Activated CD4-positive, alpha-beta T cell treated with anti-CD3 and anti-CD28 coated beads for 36 hours (primary cell): ENCODE results near the gene YY1. TPM values are rescaled to one million over a fixed set of nuclear protein-coding genes. Genes with fewer than 3 reads are reported as not detected.

ENCODE experiments used
- ATAC-seq: fragments of 200-7000 bp; cut with Tn5 transposase; one replicate; pipeline ENCODE4 v1.10.0; 2021; ENCODE audit warnings: mild to moderate bottlenecking, moderate library complexity
- CTCF ChIA-PET: fragments of 350-600 bp; sonication (Branson Sonifier 250); formaldehyde crosslinking; loops from one replicate; lab custom pipeline; 2021; ENCODE audit warnings: antibody characterized with exemption; lab: Charles Lee
- POLR2A ChIA-PET: fragments of 350-600 bp; sonication (Branson Sonifier 250); formaldehyde crosslinking; loops from one replicate; lab custom pipeline; 2021; ENCODE audit warnings: antibody characterized with exemption, inconsistent platforms; lab: Charles Lee
- DNase-seq: peaks from one replicate; pipeline ENCODE4 v3.0.0-alpha.2; 2020
- H3K27ac Mint-ChIP-seq: one replicate; pipeline ENCODE4 v1.8.0; 2021; ENCODE audit warnings: mixed read lengths
- H3K27me3 Mint-ChIP-seq: one replicate; pipeline ENCODE4 v1.8.0; 2021; ENCODE audit warnings: mixed read lengths
- H3K36me3 Mint-ChIP-seq: one replicate; pipeline ENCODE4 v1.8.0; 2021; ENCODE audit warnings: low read depth, mixed read lengths
- H3K4me1 Mint-ChIP-seq: one replicate; pipeline ENCODE4 v1.8.0; 2021; ENCODE audit warnings: mixed read lengths
- H3K4me3 Mint-ChIP-seq: one replicate; pipeline ENCODE4 v1.8.0; 2021; ENCODE audit warnings: mild to moderate bottlenecking, moderate library complexity, mixed read lengths
- H3K9me3 Mint-ChIP-seq: one replicate; pipeline ENCODE4 v1.8.0; 2021; ENCODE audit warnings: low read depth, mixed read lengths
- intact Hi-C, 2 experiments: fragments of 100-400 bp; cut with DNase I in 1 of 2; cut with micrococcal nuclease in 1 of 2; formaldehyde crosslinking; loops; one replicate each; pipeline versions ENCODE4 v1.14.2 to v1.15.1; 2022 to 2024; cut with DNase I, micrococcal nuclease
- total RNA-seq, 2 experiments: library from RNA; stranded (reverse); gene quantifications; one replicate each; pipeline ENCODE4 v1.2.3, GENCODE V29; 2021

YY1 gene
- total RNA-seq, 2 experiments from 2014 or later = 99.7 to 104 TPM

DNA sequence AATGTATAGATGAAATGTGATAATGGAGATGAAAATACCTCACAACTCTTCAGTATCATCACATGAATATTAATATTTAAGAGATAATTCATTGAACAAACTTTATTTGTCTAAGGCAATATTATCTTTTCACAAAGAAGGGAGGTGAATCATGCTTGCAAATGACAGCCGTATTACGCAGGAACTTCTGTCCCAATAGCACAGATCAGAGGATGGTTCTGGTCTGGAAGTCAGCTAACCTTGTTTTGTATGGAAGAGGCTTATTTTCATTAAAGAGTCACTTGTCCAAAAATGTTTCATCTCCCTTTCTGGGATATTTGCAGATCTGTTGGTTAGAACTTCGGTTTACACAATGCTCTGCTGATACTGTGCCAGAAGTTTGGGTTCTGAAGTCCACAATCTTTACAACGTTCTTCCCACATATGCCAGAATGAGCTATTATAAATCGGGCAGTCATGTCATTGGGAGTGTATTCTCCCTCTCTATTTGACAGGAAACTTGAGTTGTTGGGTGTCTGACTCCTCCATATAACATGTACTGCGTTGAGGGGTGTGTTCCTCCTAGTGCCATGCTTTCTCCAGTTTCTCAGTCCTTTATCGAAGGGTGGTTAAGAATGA, 29.8 kb downstream of the YY1 start:
- H3K27ac Mint-ChIP-seq = peak overlapping the region; percentile 27
- CTCF ChIA-PET = interaction anchor here (0.9 to 1.6 kb wide), 4 partner anchors 9 to 166 kb away, joined by 3 to 8 read pairs (median 4); no protein-coding TSS in a partner anchor
- H3K27me3 Mint-ChIP-seq = no peaks in the 10 kb centered on the region
- H3K4me3 Mint-ChIP-seq = no peak overlapping the region
- H3K36me3 Mint-ChIP-seq = peaks cover 41% of the 10 kb centered on the region
- POLR2A ChIA-PET = no interaction called here
- no peak for ATAC-seq
- intact Hi-C loops = no loop called here
- DNase-seq = no peak
- H3K9me3 Mint-ChIP-seq = no peaks in the 10 kb centered on the region
- peaks cover 57% of the 10 kb centered on the region for H3K4me1 Mint-ChIP-seq

- Mint-ChIP-seq H3K9me3 (no peaks in the 10 kb centered on the region), H3K27ac (no peak overlapping the region), H3K36me3 (peaks cover 33% of the 10 kb centered on the region), H3K27me3 (no peaks in the 10 kb centered on the region), H3K4me1 (peaks cover 62% of the 10 kb centered on the region), H3K4me3 (no peak overlapping the region)
- ATAC-seq (no peak), DNase-seq (peak; percentile 45)
- intact Hi-C loops = no loop called here
- CTCF ChIA-PET = interaction anchor here (0.6 to 1.8 kb wide), 6 partner anchors 10 to 113 kb away, joined by 3 to 8 read pairs (median 3); no protein-coding TSS in a partner anchor
- POLR2A ChIA-PET = no interaction called here
These were observed 32.4 kb downstream of the YY1 start for GRCh38 chr14:100271247-100271939.

DNA sequence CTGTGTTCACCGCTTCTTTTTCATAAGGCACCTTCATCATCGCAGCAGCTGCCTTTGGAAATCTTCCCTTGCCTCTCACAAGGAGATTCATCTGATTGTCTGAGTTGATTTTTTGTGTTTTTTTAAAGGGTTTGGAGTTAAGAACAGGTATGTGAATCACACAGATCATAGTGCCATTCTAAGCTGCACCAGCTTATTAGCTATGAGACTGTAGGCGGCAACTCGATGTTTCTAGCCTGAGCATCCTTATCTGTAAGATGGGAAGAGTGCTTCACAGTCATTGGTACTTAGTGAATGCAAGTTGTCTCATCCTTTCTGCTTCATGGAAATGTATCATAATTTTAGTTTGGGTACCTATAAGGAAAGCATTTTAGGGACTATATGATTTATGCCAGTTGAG, 35.3 kb downstream of the YY1 start:
- CTCF ChIA-PET = interaction anchor here (0.6 to 1.3 kb wide), 3 partner anchors 9 to 545 kb away, joined by 3 to 4 read pairs (median 3); no protein-coding TSS in a partner anchor
- POLR2A ChIA-PET = no interaction called here
- Mint-ChIP-seq H3K9me3 (no peaks in the 10 kb centered on the region), H3K27ac (peak overlapping the region; percentile 18), H3K4me1 (peaks cover 54% of the 10 kb centered on the region), H3K27me3 (no peaks in the 10 kb centered on the region), H3K36me3 (peaks cover 27% of the 10 kb centered on the region), H3K4me3 (no peak overlapping the region)
- no peak for ATAC-seq
- DNase-seq = no peak
- intact Hi-C loops = no loop called here

DNA sequence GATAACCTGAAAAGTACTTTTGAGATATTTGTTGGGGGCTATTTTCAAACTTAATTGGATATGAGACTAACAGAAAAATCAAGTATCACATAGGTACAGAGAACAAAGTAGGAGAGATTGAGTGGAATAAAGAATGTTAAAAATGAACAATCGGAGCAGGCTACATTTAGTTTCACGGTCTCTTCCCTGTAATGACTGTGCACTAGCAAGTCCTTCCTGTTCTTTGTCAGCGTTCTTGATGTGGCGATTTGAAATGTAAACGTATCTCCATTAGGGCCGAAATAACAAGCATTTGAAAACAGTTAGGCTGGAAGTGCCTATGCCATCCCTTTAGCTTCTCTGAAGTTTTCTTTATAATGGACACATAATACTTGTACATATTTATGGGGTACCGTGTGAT, 36.3 kb downstream of the YY1 start:
- ChIA-PET POLR2A (no interaction called here), CTCF (interaction anchor here (0.6 to 1.3 kb wide), 2 partner anchors 8 to 71 kb away, joined by 3 to 4 read pairs; no protein-coding TSS in a partner anchor)
- DNase-seq = no peak
- ATAC-seq = peak; percentile 85
- intact Hi-C loops = no loop called here
- Mint-ChIP-seq H3K4me3 (no peak overlapping the region), H3K4me1 (peaks cover 53% of the 10 kb centered on the region), H3K27ac (peak overlapping the region; percentile 18), H3K9me3 (no peaks in the 10 kb centered on the region), H3K36me3 (peaks cover 27% of the 10 kb centered on the region), H3K27me3 (no peaks in the 10 kb centered on the region)

DNA sequence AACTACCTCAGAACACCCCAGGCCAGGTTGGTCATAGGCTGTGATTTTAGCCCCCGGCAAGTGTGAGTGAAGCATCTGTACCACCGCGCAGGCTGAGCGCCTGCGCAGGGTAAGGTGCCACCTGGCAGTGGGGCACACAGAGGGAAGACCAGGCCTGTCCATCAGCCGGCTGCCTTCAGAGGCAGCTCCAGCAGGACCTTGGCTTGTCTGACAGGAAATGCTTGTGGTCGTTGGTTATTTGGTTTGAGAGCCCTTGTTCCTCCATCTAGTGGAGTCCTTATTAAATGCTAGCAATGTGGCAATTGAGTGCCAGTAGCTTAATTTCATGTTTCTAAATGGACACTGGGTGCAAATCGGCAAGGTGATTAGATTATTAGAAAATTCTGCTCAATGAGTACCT, 39.8 kb downstream of the YY1 start:
- CTCF ChIA-PET = interaction anchor here (0.7 to 1.9 kb wide), 5 partner anchors 12 to 323 kb away, joined by 3 to 5 read pairs (median 4); no protein-coding TSS in a partner anchor

DNA sequence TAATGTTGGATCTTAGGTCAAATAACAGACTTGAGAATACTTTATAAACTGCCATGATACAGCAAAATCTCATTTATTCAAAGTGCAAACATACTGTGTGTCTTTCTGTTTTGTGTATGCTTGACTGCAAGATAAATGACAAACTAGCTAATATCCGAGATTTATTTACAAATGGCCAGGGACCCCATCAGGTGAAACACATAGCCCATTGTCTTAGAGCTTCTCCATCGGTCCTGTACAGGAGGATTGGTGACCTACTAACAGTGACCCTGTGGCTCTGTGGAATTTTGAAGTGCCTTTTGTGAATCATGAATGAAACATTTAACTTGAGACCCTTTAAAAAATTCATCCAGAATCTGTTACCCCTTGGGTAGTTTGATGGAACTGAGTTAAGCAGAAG, 40.2 kb downstream of the YY1 start:
- Mint-ChIP-seq H3K27me3 (no peaks in the 10 kb centered on the region), H3K9me3 (no peaks in the 10 kb centered on the region), H3K4me1 (peaks cover 33% of the 10 kb centered on the region), H3K4me3 (no peak overlapping the region), H3K27ac (peak overlapping the region; percentile 51), H3K36me3 (peaks cover 23% of the 10 kb centered on the region)
- ATAC-seq (no peak), DNase-seq (no peak)
- intact Hi-C loops = no loop called here
- ChIA-PET POLR2A (no interaction called here), CTCF (interaction anchor here (0.7 to 1.6 kb wide), 3 partner anchors 23 to 324 kb away, joined by 3 to 5 read pairs (median 4); no protein-coding TSS in a partner anchor)

More for the DNA sequence above, 39.8 kb downstream of the YY1 start:
- H3K4me1 Mint-ChIP-seq = peaks cover 36% of the 10 kb centered on the region
- POLR2A ChIA-PET = interaction anchor here (0.9 kb wide), 1 partner anchor 119 kb away, joined by 4 read pairs; the partner anchor contains the start of gene DEGS2
- ATAC-seq (no peak), DNase-seq (no peak)
- peaks cover 23% of the 10 kb centered on the region for H3K36me3 Mint-ChIP-seq
- no peaks in the 10 kb centered on the region for H3K27me3 Mint-ChIP-seq
- no peak overlapping the region for H3K4me3 Mint-ChIP-seq
- H3K9me3 Mint-ChIP-seq = no peaks in the 10 kb centered on the region
- intact Hi-C loops = no loop called here
- H3K27ac Mint-ChIP-seq = peak overlapping the region; percentile 51

GRCh38 chr14:100279563-100279962, 40.6 kb downstream of the YY1 start:
- DNase-seq (no peak), ATAC-seq (no peak)
- ChIA-PET POLR2A (no interaction called here), CTCF (interaction anchor here (0.7 kb wide), 1 partner anchor 324 kb away, joined by 3 read pairs; no protein-coding TSS in a partner anchor)
- no peak overlapping the region for H3K4me3 Mint-ChIP-seq
- no peaks in the 10 kb centered on the region for H3K9me3 Mint-ChIP-seq
- H3K27me3 Mint-ChIP-seq = no peaks in the 10 kb centered on the region
- H3K36me3 Mint-ChIP-seq = peaks cover 21% of the 10 kb centered on the region
- H3K27ac Mint-ChIP-seq = peak overlapping the region; percentile 83
- H3K4me1 Mint-ChIP-seq = peaks cover 31% of the 10 kb centered on the region
- intact Hi-C loops = no loop called here

DNA sequence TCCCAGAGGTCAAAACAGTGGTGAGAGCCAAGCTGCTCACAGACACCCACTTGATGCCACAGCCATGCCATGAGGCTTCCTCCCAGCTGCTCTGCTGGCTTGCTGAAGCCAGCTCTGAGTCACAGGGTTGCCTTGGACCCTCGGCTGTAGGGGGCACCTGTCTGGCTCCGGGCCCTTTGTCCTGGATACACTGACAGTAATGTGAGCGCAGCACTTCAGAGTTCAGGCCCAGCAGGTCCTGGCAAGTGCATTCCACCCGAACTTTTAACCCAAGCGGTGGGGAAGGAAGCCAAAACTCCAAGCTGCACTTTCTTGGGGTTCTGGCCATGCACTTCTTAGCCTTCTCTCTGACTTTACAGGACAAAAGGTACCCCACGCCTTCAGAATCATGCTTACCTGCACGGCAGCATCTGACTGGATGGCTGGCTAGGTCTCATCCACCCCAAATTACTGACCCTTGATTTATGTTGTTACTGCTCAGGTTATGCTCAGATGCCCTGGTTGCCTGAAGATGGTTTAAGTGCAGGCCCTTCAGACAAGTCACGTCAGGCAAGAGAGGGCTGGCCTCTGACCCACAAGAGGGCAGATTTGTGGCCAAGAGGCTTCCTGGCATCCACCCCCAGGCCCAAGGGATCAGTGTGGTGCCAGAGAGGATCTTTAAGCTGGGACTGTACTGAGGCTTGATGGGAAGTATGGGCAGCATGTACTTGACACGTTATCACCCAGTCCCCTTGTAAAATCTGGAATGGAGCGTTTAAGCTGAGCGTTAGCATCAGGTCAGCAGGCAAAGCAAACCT, 42.5 kb downstream of the YY1 start:
- no peaks in the 10 kb centered on the region for H3K27me3 Mint-ChIP-seq
- intact Hi-C loops = loop anchor here in 1 of 2 experiments (10.0 kb wide), 1 partner anchor 363 kb away; no protein-coding TSS in a partner anchor
- H3K4me3 Mint-ChIP-seq = no peak overlapping the region
- no peaks in the 10 kb centered on the region for H3K9me3 Mint-ChIP-seq
- H3K36me3 Mint-ChIP-seq = peaks cover 12% of the 10 kb centered on the region
- POLR2A ChIA-PET = no interaction called here
- ATAC-seq (no peak), DNase-seq (no peak)
- CTCF ChIA-PET = interaction anchor here (0.6 to 1.6 kb wide), 2 partner anchors 15 to 16 kb away, joined by 3 to 4 read pairs; no protein-coding TSS in a partner anchor
- H3K4me1 Mint-ChIP-seq = peaks cover 18% of the 10 kb centered on the region
- H3K27ac Mint-ChIP-seq = no peak overlapping the region

DNA sequence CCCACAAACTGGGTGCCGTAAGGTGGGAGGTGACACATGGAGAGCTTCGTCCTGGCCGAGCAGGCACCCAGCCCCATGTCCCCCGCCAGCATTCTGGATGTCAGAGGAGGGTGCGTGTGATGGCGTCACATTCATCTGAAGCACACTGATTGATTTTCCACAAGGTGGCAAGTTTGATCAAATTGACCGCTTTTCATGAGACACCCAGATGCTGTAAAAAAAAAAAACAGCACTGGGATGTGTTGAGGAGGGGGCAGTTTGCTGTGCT, 43.1 kb downstream of the YY1 start:
- POLR2A ChIA-PET = no interaction called here
- Mint-ChIP-seq H3K4me1 (peaks cover 18% of the 10 kb centered on the region), H3K36me3 (peaks cover 12% of the 10 kb centered on the region), H3K4me3 (no peak overlapping the region), H3K27ac (no peak overlapping the region), H3K27me3 (no peaks in the 10 kb centered on the region), H3K9me3 (no peaks in the 10 kb centered on the region)
- CTCF ChIA-PET = interaction anchor here (0.6 to 1.6 kb wide), 4 partner anchors 14 to 45 kb away, joined by 3 to 4 read pairs (median 4); no protein-coding TSS in a partner anchor
- DNase-seq (no peak), ATAC-seq (no peak)
- intact Hi-C loops = loop anchor here in 1 of 2 experiments (10.0 kb wide), 1 partner anchor 363 kb away; no protein-coding TSS in a partner anchor

DNA sequence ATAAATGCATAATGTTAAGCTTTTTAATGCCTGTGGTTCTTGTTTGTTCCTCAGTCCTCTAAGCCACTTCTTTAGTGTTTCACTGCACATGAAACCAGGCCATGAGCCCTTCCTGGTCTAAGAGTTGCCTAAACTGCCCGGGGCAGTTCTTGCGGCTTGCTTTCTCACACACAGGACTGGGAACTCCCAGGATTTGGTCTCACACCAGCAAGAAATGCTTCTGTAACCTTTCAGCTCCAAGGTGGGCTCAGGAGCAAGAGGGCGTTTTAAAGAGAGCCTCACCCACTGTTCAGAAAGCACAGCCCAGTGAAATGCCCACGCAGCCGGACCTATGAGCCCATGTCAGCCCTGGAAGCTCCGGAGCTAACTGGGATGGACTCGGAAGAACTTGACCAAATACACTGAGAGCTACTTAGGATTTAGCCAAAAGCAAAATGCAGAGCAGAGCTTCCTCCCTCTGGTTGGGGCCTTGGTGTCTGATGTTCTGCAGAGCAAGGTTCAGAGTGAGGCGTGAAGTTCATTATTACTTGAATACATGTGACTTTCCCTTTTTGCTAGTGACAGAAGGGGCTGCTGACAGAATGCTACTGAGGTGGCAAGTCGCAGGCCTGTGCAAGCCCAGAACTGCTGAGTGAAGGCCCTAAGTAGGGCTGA, 43.9 kb downstream of the YY1 start:
- Mint-ChIP-seq H3K4me1 (peaks cover 16% of the 10 kb centered on the region), H3K9me3 (no peaks in the 10 kb centered on the region), H3K36me3 (peaks cover 6% of the 10 kb centered on the region), H3K4me3 (no peak overlapping the region), H3K27me3 (no peaks in the 10 kb centered on the region), H3K27ac (no peak overlapping the region)
- ChIA-PET POLR2A (interaction anchor here (0.7 kb wide), 2 partner anchors 39 to 90 kb away, joined by 3 to 5 read pairs; no protein-coding TSS in a partner anchor), CTCF (interaction anchor here (0.9 to 1.3 kb wide), 6 partner anchors 8 to 46 kb away, joined by 3 to 4 read pairs (median 4); no protein-coding TSS in a partner anchor)
- intact Hi-C loops = loop anchor here in 1 of 2 experiments (10.0 kb wide), 1 partner anchor 362 kb away; no protein-coding TSS in a partner anchor
- no peak for DNase-seq
- no peak for ATAC-seq
